ENCODE results near the gene FMN1.
"Not testable (repeated sequence)": the region's sequence is repeated elsewhere in the genome, so short reads cannot be mapped to it uniquely, and the experiment has no call there.

The FMN1 gene

DNA sequence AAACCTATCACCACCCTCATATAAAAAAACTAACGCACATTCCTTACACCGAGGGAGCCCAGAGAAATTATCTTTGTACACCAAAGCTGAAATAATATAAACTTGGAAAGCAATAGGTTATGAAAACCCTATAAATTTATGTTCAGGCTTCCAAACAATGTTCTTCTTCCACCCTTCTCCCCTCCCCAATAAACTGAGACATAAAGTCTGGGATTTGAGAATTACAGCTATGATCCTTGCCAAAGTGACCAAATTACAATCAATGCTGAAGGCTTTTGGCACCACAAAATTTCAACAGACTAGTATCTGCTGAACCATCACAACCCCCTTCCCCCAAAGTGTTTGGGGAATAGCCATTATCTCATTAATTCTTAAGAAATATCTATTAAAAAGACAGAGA is 237.8 kb downstream of the FMN1 start:
- H3K4me3 ChIP-seq (ENCODE audit: low read length), result no peak overlapping the region
- TF ChIP-seq CTCF (conservative IDR thresholded peaks at IDR 0.05; ENCODE audit: low read length), result no peak
- DNase-seq (ENCODE audit: low read depth), result peak; percentile 78

GRCh38 chr15:32956006-32956405 is 238.5 kb downstream of the FMN1 start:
- peak; percentile 86 for TF ChIP-seq CTCF (conservative IDR thresholded peaks at IDR 0.05; ENCODE audit: low read length)
- DNase-seq (ENCODE audit: low read depth), result peak; percentile 92
- H3K4me3 ChIP-seq (ENCODE audit: low read length), result no peak overlapping the region

GRCh38 chr15:32953533-32953910 is 241.0 kb downstream of the FMN1 start:
- no peak overlapping the region for H3K4me3 ChIP-seq (ENCODE audit: low read length)
- no peak for DNase-seq (ENCODE audit: low read depth)
- no peak for TF ChIP-seq CTCF (conservative IDR thresholded peaks at IDR 0.05; ENCODE audit: low read length)

GRCh38 chr15:32952901-32953532 is 241.5 kb downstream of the FMN1 start:
- no peak overlapping the region for H3K4me3 ChIP-seq (ENCODE audit: low read length)
- no peak for TF ChIP-seq CTCF (conservative IDR thresholded peaks at IDR 0.05; ENCODE audit: low read length)
- no peak for DNase-seq (ENCODE audit: low read depth)

DNA sequence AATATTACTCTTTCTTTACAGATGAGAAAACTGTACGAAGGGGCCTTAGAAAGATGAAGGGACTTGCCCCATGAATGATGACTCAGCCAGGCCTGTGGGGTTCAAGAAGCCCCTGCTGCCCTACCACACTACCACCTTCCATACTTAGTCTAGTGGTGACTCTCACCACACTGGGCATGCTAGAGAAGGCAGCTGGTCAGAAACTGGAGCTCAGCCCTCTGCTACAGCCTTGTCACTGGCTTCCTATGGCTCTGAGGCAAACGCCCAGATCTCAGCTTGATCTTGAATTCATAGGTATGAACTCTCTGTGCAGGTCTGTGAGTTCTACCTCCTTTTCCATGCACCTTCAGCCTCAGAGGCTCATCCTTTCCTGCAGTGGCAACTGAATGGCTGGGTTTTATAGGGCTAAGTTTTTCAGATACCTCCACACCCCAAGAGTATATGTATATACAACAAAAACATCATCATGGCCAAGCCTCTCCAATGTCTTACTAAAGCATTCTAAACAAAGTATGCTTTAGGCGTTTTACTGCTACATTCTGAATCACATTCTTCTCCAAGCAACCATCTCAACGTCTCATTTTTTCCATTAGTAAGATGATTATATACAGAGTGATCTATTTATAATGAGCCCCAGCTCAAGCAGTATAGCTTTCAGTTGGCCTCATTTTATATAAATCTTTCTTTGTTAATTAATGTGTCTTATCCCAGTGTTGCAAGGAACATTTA is 242.6 kb downstream of the FMN1 start:
- no peak for DNase-seq (ENCODE audit: low read depth)
- no peak for TF ChIP-seq CTCF (conservative IDR thresholded peaks at IDR 0.05; ENCODE audit: low read length)
- no peak overlapping the region for H3K4me3 ChIP-seq (ENCODE audit: low read length)

DNA sequence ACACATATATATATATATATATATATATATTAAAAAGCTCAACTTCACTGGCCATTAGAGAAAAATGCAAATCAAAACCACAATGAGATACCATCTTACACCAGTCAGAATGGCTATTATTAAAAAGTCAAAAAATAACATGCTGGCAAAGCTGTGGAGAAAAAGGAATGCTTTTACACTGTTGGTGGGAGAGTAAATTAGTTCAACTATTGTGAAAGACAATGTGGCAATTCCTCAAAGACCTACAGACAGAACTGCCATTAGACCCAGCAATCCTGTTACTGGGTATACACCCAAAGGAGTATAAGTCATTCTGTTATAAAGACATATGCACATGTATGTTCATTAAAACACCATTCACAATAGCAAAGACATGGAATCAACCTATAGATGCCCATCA is 244.5 kb downstream of the FMN1 start:
- not testable (repeated sequence) for H3K4me3 ChIP-seq (ENCODE audit: low read length)
- peak; percentile 35 for DNase-seq (ENCODE audit: low read depth)

- no peak for TF ChIP-seq CTCF (conservative IDR thresholded peaks at IDR 0.05; ENCODE audit: low read length)
- no peak for DNase-seq (ENCODE audit: low read depth)
- no peak overlapping the region for H3K4me3 ChIP-seq (ENCODE audit: low read length)
Measured at GRCh38 chr15:32946210-32946609, 248.3 kb downstream of the FMN1 start.
